Endothelial cell of umbilical vein (primary cell): ENCODE data around the gene LPP.

ENCODE experiments used
- CTCF ChIP-seq, 2 donors: IDR thresholded peaks; 1 replicate in 1 of 2; 2 replicates in 1 of 2; pipeline ENCODE4 v1.5.1; 2011; ENCODE audit warnings: low read length in 2 of 2, mild to moderate bottlenecking in 2 of 2, moderate library complexity in 2 of 2, control low read depth in 1 of 2, inconsistent platforms in 1 of 2, low read depth in 1 of 2; ENCODE audit not compliant: insufficient read depth in 1 of 2; ENCODE audit errors: extremely low read depth in 1 of 2
- EZH2 ChIP-seq: IDR thresholded peaks from 2 replicates; pipeline ENCODE4 v1.6.1; 2012; ENCODE audit warnings: borderline replicate concordance, low read depth, mild to moderate bottlenecking, moderate library complexity, low read length, inconsistent platforms; ENCODE audit not compliant: severe bottlenecking
- FOS ChIP-seq: IDR thresholded peaks from 2 replicates; pipeline ENCODE4 v1.6.1; 2011; ENCODE audit warnings: mild to moderate bottlenecking, low read length, moderate library complexity, borderline replicate concordance; ENCODE audit not compliant: insufficient read depth
- GATA2 ChIP-seq: IDR thresholded peaks from 2 replicates; pipeline ENCODE4 v1.7.0; 2011; ENCODE audit warnings: low read depth, mild to moderate bottlenecking, moderate library complexity, mixed read lengths, low read length; ENCODE audit not compliant: insufficient read length, insufficient read depth
- JUN ChIP-seq: IDR thresholded peaks from 2 replicates; pipeline ENCODE4 v1.6.1; 2011; ENCODE audit warnings: borderline replicate concordance, low read depth; ENCODE audit not compliant: insufficient read length, insufficient read depth
- MAX ChIP-seq: IDR thresholded peaks from 2 replicates; pipeline ENCODE4 v1.6.1; 2011; ENCODE audit not compliant: insufficient read depth, insufficient read length
- MYC ChIP-seq: IDR thresholded peaks from one replicate; pipeline ENCODE4 v1.6.1; 2011; ENCODE audit warnings: mild to moderate bottlenecking, low read depth, low read length
- POLR2A ChIP-seq: IDR thresholded peaks from 2 replicates; pipeline ENCODE4 v1.6.1; 2012; ENCODE audit warnings: low read depth, mild to moderate bottlenecking, control low read depth, low read length
- POLR2AphosphoS5 ChIP-seq: IDR thresholded peaks from 2 replicates; pipeline ENCODE4 v1.6.1; 2012; ENCODE audit warnings: low read depth, mild to moderate bottlenecking, control low read depth, low read length, moderate library complexity; ENCODE audit not compliant: insufficient read depth

DNA sequence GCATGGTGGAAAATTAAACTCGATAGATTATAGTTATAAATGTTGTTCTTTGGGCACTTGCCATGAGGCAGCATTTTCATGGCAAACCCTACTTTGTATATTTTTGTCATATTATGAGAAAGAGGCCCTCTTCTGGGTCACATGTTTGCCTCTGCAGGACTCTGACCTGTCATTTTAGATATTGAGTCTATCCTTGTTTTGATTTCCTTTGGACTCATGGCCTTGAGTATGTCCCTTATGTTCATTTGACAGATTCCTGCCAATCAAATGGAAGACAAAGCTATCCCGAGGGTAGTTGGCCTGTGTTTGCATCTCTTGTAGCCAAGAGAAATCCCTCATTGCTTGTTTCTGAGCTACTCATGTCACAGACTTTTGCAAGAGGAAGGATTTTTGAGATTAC is 226.3 kb downstream of the LPP start:
- no peak for TF ChIP-seq CTCF (IDR thresholded peaks at IDR 0.05; ENCODE audit: extremely low read depth in 1 of 2, insufficient read depth in 1 of 2, low read depth in 1 of 2, low read length in 2 of 2)
- no peak for TF ChIP-seq POLR2A
- TF ChIP-seq FOS: no peak
- no peak for TF ChIP-seq EZH2
- TF ChIP-seq MAX: no peak
- TF ChIP-seq MYC: no peak
- no peak for TF ChIP-seq POLR2AphosphoS5
- no peak for TF ChIP-seq GATA2
- TF ChIP-seq JUN: no peak
